Activated gamma-delta T cell treated with anti-CD3 and anti-CD28 coated beads, Interleukin-2, amount 50 U/mL, for 16 hours (primary cell): ENCODE measurements around the gene OAT.
"Not testable (repeated sequence)": the region's sequence is repeated elsewhere in the genome, so short reads cannot be mapped to it uniquely, and the experiment has no call there.

Experiments used
- DNase-seq: peaks from one replicate; pipeline ENCODE4 v3.0.0-alpha.2; 2020; ENCODE audit warnings: low read depth

Gene OAT

DNA sequence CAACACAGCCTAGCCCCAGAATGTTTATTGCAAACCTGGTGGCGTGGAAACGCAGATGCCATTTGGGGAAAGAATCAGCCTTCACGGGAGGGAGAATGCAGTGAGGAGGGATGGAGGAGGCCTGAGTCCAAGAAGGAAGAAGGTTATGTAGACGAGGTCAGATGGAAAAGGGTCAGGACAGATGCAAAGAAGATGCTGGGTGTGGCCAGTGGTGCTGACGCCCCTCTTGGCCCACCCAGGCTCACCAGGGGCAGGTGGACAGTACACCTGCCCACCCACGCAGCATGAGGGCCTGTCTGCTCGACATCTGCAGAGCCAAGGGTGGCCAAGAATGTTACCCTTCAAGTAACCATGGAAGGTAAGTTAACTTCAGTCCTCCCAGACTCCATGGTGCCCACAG lies 40.5 kb downstream of the OAT start:
- DNase-seq, result no peak

DNA sequence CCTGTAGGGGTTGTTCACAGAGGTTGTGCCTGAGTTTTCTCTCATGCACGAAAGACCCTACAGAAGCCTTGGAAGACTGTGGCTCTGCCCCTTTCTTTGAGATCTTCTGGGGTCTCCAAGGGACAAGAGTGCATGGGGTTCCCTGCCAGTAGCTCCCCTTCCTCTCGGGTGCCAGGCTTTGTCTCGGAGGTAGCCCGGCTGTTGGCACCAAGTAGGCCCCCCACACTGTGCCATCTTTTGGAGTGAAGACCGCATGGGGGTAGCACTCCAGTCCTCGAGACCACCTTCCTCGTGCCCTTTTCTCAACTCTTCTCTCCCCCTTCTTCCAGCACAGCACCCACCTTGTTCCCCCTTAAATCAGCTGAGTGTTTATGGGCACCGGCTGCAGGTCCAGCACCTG lies 41.6 kb downstream of the OAT start:
- DNase-seq, result no peak

DNA sequence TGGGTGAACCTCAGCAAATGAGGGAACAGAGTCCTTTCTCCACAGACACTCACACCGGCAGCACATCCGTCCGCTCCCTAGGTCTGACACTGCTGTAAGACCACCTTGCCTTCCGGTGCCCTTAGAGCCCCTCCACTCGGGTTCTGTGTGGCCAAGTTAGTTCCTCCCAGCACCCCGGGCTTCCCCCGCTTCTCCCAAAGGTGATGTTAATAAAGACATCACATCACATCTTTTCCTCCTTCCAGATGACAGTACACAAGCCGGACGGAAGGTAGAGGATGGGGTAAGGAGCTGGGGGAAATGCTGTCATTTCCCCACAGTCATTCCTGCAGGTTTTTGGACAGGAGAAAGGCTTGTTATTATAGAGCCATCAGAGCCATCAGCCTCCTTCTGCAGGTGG lies 42.3 kb downstream of the OAT start:
- no peak for DNase-seq

DNA sequence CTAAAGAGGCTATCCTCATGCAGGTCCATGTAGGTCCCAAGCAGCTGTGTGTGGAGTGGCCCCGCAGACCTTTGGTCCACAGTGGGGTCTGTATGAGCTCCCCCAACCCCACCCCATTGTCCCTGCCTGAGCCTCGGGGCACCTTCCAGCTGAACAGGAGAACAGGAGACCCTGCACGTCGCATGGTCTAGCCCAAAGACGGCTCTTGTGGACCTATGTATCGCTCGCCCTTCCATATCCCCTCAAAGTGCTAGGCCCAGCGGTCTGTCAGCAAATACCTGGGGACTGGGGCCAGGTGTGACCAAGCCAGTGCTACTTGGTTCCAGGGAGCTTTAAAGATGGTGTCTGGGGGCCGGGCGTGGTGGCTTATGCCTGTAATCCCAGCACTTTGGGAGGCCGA lies 43.0 kb downstream of the OAT start:
- no peak for DNase-seq

DNA sequence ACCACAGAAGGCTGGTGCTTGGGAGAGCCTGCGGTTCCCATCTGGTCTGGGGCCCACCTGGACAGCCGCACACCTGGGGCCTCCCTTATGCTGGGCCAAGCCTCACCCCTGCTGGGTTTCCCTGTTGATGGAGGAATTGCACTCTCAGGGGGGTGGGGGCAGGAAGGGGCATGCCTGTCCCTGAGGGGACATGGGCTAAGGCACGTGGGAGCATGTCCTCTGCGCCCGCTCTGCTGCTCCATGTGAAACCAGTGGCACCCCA lies 43.4 kb downstream of the OAT start:
- no peak for DNase-seq

DNA sequence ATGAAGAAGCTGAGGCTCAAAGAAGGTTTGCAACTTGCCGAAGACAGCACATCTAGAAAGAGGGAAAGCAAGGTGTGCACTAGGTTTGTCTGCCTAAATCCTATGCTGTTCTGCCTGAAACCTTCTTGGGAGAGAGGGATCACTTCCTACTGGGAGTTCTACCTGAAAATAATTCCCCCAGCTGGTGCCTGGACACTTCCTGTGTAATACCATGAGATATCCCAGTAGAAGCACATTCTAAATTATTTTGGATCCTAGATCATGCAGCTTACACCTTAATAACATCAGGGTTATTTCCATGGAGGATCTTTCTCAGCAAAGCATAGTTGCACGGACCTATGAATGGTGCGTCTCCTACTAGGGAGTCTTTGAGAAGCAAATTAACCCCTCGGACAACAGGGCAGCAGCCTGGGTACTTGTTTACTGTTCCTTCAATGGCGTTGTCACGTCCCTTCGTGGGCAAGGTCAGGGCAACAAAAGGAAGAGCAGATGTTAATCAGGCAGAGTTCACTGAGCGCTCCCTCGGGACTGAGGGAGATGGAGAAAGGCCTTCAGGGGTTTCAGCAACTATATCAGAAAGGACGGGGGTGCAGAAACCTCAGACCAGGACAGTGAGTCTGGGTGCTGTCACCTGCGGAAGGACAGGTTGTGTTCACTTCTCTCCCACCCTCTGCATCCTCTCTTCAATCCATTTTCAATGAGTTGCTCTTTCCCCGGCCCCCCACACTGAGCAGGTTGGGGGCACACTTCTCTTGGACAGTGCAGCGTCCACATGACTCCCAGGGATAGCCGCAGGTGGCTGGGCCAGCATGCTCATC lies 44.0 kb downstream of the OAT start:
- DNase-seq, result no peak

DNA sequence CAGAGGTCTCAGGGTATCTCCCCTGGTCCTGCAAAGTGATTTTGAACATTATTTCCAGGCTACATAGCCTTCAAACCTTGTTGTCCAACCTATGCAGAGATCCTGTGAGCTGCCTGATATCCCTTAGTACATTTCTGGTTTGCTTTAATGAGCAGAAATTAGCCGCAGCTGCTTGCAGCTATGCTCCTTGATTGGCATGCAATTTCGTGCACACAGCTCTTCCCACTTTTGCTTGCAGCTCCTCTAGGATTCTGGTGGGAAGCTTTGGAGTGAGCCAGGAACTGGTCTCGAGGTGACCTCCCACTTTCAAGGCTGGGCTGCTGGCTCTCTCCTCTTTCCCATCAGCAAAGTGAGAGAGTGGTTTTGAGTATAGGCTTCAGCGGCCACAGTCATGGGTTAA lies 45.8 kb downstream of the OAT start:
- no peak for DNase-seq

DNA sequence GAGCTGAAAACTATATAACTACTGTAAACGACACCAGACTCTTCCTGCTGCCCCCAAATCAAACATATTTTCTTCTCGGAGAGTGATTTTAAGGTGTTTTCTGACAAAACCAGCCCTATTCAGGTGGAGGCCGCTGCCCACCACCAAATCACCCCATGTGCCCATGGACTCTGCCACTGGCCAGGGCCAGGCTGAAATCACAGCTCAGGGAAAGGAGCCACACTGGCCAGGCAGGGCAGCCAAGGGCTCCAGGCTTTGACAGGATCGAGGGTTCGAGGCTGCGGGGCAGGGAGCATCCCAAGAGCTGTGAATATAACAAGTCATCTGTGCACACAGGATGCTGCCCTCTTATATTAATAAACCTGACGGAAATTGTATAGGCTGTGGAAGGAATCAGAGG lies 48.3 kb downstream of the OAT start:
- DNase-seq, result no peak

DNA sequence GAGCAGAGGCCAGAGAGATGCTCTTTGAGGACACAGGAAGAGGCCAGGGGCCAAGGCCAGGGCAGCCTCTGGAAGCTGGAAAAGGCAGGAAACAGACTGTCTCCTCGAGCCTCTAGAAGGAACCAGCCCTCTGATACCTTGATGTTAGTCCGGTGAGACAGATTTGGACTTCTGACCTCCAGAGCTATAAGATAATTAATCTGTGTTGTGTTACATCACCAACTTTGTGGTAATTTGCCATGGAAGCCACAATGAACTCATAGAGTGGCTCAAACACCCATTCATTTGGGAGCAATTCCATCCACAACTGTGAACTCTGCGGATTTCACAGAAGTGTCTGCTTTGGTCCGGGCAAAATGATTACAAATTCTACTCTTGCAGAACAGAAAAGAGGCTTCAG lies 48.7 kb downstream of the OAT start:
- DNase-seq, result no peak

DNA sequence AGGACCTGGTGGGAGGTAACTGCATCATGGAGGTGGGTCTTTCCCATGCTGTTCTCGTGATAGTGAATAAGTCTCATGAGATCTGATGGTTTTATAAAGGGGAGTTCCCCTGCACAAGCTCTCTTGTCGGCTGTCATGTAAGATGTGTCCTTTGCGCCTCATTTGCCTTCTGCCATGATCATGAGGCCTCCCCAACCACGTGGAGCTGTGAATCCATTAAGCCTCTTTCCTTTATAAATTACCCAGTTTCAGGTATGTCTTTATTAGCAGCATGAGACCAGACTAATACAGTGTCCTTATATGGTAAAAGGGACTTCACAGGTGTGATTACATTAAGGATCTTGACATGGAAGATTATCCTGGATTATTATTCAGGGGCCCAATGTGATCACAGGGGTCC lies 49.2 kb downstream of the OAT start:
- DNase-seq, result not testable (repeated sequence)

DNA sequence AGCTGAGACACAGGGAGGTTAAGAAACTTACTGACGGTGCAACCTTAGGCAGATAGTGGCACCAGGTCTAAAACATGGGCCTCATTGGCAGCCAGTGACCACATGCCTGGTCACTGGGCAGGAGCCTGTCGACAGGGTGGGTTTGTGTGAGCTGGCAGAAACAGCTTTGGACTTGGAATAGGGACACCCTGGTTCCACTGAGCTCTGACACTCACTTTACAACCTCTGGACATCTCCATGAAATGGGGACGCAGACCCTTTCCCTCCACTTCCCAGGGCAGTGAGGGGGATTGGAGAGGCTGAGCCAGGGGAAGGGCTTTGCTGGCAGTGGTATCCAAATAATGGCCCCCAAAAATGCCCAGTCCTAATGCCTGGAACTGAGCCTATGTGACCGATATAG lies 49.7 kb downstream of the OAT start:
- DNase-seq, result no peak

DNA sequence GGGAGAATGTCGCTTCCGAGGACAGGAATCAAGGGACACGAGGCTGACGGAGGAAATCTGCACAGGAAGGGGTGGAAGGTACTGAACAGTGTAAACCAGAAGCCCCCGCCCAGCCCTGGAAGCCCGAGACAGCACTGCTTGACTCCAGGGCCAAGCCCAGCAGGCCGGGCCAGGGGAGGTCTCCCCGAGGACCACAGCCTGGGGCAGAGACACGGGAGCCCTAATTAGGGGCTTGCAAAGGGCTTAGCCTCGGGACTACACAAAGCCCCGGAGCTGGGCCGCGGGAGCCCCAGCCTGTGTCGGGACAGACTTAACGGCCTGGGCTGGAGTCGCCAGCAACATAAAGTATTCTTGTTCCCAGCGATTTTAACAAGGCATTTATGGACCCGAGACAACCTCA lies 50.8 kb downstream of the OAT start:
- DNase-seq, result no peak

DNA sequence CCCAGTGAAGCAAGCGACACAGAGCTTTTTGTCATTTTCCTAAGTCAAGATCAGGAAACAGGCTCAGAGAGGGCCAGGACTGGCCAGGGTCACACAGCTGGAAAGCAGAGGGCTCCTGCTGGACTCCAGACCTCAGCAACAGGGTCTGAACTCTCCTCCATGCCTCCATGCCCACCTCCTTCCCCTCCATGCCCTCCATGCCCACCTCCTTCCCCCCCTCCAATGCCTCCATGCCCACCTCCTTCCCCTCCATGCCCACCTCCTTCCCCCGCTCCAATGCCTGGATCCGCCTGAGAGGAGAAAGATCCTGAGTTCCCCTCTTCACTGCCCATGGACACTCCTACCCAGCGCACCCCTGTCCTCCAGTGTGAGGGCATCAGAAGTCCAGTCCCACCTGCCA lies 51.3 kb downstream of the OAT start:
- no peak for DNase-seq

DNA sequence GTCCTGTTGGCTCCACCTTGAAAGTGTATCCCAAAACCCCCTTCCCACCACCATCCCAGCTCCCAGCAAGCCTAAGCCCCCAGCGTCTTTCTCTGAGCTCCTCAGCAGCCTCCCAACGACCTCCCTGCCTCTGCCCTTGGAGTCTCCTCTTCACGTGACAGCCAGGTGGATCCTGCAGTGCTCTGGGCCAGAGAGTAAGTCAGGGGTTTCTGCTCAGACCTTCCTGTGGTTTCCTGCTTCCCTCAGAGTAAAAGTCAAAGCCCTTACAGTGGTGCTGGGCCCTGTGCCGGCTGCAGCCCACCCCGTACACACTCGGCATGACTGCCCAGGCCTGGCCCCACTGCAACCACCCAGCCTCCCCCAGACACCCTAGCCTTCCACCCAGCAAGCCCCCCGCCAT lies 51.9 kb downstream of the OAT start:
- DNase-seq, result no peak

DNA sequence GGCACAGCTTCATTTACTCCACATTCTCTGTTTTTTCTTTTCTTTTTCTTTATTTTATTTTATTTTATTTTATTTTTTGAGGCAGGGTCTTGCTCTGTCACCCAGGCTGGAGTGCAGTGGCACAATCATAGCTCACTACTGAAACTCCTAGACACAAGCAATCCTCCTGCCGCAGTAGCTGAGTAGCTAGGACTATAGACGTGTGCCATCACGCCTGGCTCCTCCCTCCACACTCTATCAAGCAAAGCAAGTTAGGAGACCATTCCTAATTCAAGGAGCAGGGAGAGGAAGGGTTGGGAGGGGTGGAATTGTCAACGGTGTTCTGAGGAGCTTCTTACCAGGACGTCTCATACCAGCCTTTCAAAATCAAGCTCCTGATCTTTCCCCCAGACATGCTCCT lies 52.4 kb downstream of the OAT start:
- no peak for DNase-seq

DNA sequence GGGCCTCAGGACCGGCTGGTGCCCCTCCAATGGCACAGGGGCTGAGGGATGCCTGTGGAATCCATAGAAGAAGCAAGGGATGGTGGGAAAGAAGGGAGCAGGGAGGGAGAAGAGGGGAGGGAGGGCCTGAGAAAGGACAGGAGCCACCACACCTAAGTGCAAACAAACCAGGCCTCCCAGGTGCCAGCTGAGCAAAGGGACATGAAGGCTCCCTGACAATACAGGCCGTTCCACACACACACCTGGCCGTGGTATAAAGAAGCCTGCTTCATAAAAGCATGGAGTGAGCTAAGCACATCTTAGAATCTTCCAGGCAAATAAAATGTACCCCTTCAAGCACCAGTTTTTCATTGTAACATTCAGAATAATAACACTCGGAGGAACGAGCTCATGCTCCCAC lies 54.0 kb downstream of the OAT start:
- no peak for DNase-seq

DNA sequence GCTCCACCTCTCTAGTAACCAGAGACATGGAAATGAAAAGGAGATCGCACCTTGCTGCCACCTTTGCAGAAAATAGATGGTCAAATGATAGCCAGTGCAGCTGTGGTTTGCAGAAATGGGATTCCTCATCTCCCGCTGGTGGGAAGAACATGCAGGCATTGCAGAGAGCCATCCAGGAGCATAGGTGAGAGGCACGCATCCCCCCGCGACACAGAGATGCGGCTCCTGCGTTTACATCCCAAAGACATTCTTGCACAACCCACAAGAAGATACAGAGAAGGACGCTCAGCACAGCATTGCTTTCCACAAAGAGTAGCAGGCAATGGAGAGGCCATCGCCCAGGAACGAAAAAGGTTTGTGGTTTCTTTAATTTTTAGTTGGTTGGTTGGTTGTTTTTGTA lies 56.2 kb downstream of the OAT start:
- no peak for DNase-seq

DNA sequence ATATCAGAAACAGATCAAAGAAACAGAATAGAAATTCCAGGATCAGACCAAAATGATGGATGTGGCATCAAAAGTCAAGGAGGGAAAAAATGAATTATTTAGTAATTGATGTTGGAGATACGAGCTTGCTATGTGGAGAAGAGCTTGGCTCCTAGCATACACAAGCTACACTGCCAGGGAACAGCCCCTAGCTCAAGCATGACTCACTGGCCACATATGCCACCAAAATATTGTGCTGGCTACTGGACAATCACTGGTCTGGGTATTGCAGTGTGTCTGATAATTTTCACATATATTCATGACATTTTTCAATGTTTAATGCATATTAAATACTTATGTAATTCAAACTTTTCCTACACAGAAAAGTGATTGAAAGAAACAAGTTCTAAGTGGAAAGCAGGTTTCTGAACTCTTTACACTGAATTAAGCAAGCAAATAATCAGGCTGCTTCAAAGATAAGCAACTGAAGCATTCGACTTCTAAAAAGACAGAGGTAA lies 59.3 kb downstream of the OAT start:
- no peak for DNase-seq

DNA sequence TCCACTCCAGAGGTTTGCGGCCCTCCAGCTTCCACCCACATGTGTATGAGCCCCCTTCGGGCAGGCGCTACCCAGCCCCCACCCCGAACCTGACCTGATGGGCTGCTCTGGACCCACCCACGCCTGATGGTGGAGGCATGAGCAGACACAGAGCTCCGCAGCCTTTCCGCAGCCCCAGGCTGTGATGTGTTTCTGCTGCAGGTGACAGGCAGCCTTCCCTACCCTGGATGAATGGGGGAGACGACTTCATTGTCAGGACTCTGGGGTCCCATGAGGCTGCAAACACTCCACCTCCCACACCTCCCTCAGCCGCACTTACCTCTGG lies 61.2 kb downstream of the OAT start:
- no peak for DNase-seq

DNA sequence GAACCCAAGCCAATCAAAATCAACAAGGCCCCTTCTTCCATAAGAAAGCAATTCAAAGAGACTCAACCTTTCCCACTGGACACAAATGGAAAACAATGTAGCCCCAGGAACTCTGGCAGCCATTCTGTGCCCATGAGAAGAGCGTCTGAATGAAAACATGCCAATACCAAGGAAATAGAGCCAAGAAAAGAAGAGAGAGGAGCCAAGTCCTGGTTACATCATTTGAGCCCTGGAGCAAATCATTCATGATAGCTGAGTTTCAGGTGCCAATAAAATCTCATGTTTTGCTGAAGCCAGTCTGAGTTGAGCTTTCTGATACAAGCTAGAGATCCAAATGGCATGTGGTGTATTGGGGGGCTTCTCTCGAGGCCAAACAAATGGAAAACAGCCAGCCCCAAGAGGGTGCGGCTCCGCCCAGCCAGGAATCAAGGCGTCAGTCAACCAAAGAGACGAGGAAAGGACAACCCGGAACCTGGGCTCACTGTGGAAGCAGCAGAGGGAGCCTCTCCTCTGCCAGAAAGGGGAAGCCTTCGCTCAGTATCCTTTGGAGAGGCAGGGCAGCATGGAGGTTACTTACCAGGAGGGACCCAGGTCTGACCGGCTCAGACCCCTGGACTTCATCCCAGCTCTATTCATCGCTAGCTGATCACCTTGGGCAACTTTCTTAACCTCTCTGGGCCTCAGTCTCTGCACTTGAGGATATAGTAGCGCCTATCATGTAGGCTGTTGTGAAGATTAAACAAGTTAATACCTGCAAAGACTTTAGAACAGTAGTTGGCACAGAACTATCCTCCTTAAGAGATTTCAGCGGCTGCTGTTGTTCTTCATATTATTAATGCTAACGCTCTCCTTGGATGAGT lies 61.8 kb downstream of the OAT start:
- DNase-seq, result no peak

DNA sequence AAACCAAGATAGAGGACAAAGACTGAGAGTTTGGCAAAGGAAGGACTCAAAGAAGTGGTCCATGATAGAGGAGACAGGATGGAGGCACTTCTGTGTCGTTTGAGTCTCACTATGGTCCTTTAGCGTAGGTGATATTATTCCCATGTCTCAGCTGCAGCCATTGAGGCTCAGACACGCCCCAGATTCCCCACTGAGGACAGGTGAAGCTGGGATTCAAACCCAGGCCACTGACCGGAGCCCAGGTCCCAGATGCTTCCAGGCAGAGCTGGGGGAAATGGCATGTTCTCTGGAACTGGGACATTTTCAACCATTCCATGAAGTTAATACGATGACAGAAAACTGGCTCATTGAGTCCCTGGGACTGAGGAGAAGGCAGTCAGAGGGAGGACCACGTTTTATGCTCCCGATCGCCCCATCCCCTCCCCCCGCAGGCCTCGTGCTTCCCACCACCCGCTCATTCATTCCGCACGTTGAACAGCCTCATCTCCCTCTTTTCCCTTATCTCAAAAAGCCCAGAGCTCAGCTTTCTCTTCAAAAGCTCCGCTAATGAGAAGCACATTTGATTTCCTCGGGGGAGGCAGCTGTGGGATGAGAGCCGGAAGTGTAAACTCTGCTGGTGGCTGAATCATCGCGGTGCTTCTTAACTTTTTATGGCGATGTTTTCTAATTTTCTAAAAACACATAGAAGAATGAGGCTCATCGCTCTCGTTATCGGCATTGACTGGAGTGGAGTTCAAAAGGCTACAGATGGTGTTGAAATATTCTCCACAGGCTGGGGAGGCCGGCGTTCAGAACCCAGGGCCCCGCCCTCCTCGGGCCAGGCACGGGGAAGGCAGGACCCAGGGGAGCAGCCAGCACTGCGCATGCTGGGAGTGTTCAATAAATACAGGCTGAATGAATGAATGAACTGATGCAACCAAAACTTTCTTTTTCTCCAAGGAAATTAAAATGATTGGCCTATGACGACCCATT lies 64.0 kb downstream of the OAT start:
- DNase-seq, result no peak

DNA sequence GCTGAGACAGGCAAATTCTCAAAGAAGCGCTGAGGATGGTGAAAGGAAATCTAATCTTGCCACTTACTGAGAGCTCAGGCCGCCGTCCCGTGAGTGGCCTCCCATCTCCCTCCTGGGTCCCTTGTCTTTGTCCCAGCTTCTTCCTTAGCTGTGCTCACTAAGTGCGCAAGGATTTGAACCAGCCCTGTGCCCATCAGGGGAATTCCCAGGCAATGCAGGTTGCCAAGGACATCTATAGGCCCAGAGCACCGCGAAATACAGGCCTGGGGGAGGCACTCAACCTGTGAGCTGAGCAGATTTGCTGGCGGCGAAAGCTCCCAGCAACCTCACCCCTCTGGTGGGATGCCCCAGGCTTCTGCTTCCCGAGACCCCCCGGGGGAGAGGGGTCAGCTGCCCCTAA lies 64.8 kb downstream of the OAT start:
- no peak for DNase-seq
